K562 (cell line): ENCODE results near the gene SDR39U1. TPM values are rescaled to one million over a fixed set of nuclear protein-coding genes. Genes with fewer than 3 reads are reported as not detected.
A peak's percentile ranks its signal among the peaks of the same experiment; 100 is the strongest.

Experiments used
- ATAC-seq: fragments of 200-7000 bp; cut with Tn5 transposase; 3 replicates; pipeline ENCODE4 v1.9.1; 2020; ENCODE audit warnings: moderate library complexity
- BruUV-seq: library from RNA; stranded (reverse); fragments of 400-500 nt; replicated peaks from 2 replicates; lab custom pipeline; 2021; lab: Mats Ljungman, UMichigan
- CTCF ChIA-PET: fragments of 300-600 bp; formaldehyde crosslinking; extraction: SDS; loops from one replicate; lab custom pipeline; 2021; ENCODE audit warnings: low intra/inter-chr PET ratio; lab: Yijun Ruan, JAX
- POLR2A ChIA-PET: fragments of 300-600, 350-650 bp; sonication (Branson Sonifier 250); formaldehyde crosslinking; extraction: SDS; loops from one replicate; lab custom pipeline; 2021; ENCODE audit warnings: antibody characterized with exemption, inconsistent platforms; lab: Yijun Ruan, JAX
- DNase-seq, 4 experiments: peaks; one replicate each; pipeline versions ENCODE4 v3.0.0 to v3.0.0-alpha.2; 2011 to 2018; ENCODE audit warnings: low spot score in 3 of 4, mixed read lengths in 3 of 4; ENCODE audit errors: extremely low read depth in 1 of 4
- FAIRE-seq: peaks from 2 replicates; lab custom pipeline; 2011; peaks lifted over from hg19 to GRCh38; lab: Jason Lieb, UNC
- H2AFZ ChIP-seq: 2 replicates; pipeline ENCODE4 v1.6.0; 2011; ENCODE audit warnings: low read depth, low read length, control low read depth, inconsistent platforms
- H3K27ac ChIP-seq: fragments of 200-600 bp; 3 replicates; pipeline ENCODE4 v1.8.0; 2011; ENCODE audit warnings: low read depth, mild to moderate bottlenecking, control low read depth, inconsistent platforms, low read length, moderate library complexity, mixed read lengths; ENCODE audit errors: extremely low read depth
- H3K27me3 ChIP-seq, 2 experiments: fragments of 300-600 bp in 1 of 2; 2 replicates in 1 of 2; 3 replicates in 1 of 2; pipeline versions ENCODE4 v1.6.0 to v1.8.0; 2011; ENCODE audit warnings: inconsistent platforms in 2 of 2, low read length in 2 of 2, mild to moderate bottlenecking in 1 of 2, mixed read lengths in 1 of 2, moderate library complexity in 1 of 2; ENCODE audit not compliant: control insufficient read depth in 2 of 2, insufficient read depth in 2 of 2
- H3K36me3 ChIP-seq: fragments of 300-600 bp; 3 replicates; pipeline ENCODE4 v1.8.0; 2011; ENCODE audit warnings: mild to moderate bottlenecking, low read length, inconsistent platforms; ENCODE audit not compliant: control insufficient read depth, insufficient read depth
- H3K4me1 ChIP-seq, 2 experiments: fragments of 200-600 bp in 1 of 2; replicated peaks in 1 of 2; 2 replicates in 1 of 2; 3 replicates in 1 of 2; pipeline versions ENCODE4 v1.5.1 to v1.8.0; 2011; ENCODE audit warnings: inconsistent platforms in 2 of 2, low read length in 2 of 2, mild to moderate bottlenecking in 1 of 2, mixed read lengths in 1 of 2, moderate library complexity in 1 of 2; ENCODE audit not compliant: control insufficient read depth in 2 of 2, insufficient read depth in 2 of 2
- H3K4me2 ChIP-seq: 2 replicates; pipeline ENCODE4 v1.6.1; 2011; ENCODE audit warnings: low read length, control low read depth, inconsistent platforms, mixed read lengths; ENCODE audit not compliant: insufficient read depth
- H3K4me3 ChIP-seq: fragments of 200-600 bp; sonication (generic), shearing (Covaris generic); 2 replicates; pipeline ENCODE4 v1.5.1; 2016; ENCODE audit warnings: control low read depth, inconsistent platforms
- H3K79me2 ChIP-seq: fragments of 200-600 bp; 3 replicates; pipeline ENCODE4 v1.8.0; 2011; ENCODE audit warnings: low read length, inconsistent platforms; ENCODE audit not compliant: control insufficient read depth, insufficient read depth
- H3K9ac ChIP-seq, 2 experiments: 2 replicates each; pipeline versions ENCODE4 v1.6.0 to v1.6.1; 2011; ENCODE audit warnings: low read depth in 2 of 2, low read length in 2 of 2, control low read depth in 1 of 2, inconsistent platforms in 1 of 2, mild to moderate bottlenecking in 1 of 2, mixed read lengths in 1 of 2; ENCODE audit not compliant: insufficient read depth in 1 of 2
- H3K9me1 ChIP-seq: one replicate; pipeline ENCODE4 v1.6.0; 2011; ENCODE audit warnings: inconsistent platforms, mild to moderate bottlenecking, low read length, moderate library complexity; ENCODE audit not compliant: control insufficient read depth, insufficient read depth
- H3K9me3 ChIP-seq: replicated peaks from 2 replicates; pipeline ENCODE4 v1.5.1; 2011; ENCODE audit warnings: low read depth, low read length, inconsistent platforms; ENCODE audit not compliant: control insufficient read depth, insufficient read depth
- H4K20me1 ChIP-seq: replicated peaks from 2 replicates; pipeline ENCODE4 v1.6.1; 2011; ENCODE audit warnings: low read length, inconsistent platforms, mixed read lengths; ENCODE audit not compliant: control insufficient read depth, insufficient read depth
- C11orf30 ChIP-seq: fragments of 450-650 bp; IDR thresholded peaks from 2 replicates; pipeline ENCODE4 v1.6.1; 2016; ENCODE audit warnings: low read depth, mild to moderate bottlenecking
- HDGF ChIP-seq: fragments of 450-650 bp; IDR thresholded peaks from 2 replicates; pipeline ENCODE4 v1.6.1; 2016
- IRF2 ChIP-seq: sonication (generic); formaldehyde crosslinking; IDR thresholded peaks from 2 replicates; pipeline ENCODE4 v1.8.1; 2022; ENCODE audit warnings: mild to moderate bottlenecking, missing genetic modification reagents
- MAFG ChIP-seq: fragments of 450-650 bp; conservative IDR thresholded peaks from 2 replicates; pipeline ENCODE4 v1.6.1; 2016; ENCODE audit warnings: missing genetic modification characterization, missing compliant biosample characterization
- MAFK ChIP-seq: IDR thresholded peaks from 2 replicates; pipeline ENCODE4 v1.6.1; 2011; ENCODE audit warnings: low read length, improper control_type of control experiment
- MLX ChIP-seq, 2 experiments: fragments of 450-650 bp in 1 of 2; sonication (generic) in 1 of 2; formaldehyde crosslinking; conservative IDR thresholded peaks; 2 replicates each; pipeline versions ENCODE4 v1.4.0 to v1.8.1; 2020 to 2022; ENCODE audit warnings: mild to moderate bottlenecking in 1 of 2, missing genetic modification reagents in 1 of 2
- MTA1 ChIP-seq: fragments of 450-650 bp; IDR thresholded peaks from 2 replicates; pipeline ENCODE4 v1.6.1; 2017; ENCODE audit warnings: borderline replicate concordance
- NFXL1 ChIP-seq: fragments of 450-650 bp; formaldehyde crosslinking; IDR thresholded peaks from 2 replicates; pipeline ENCODE4 v1.4.0; 2021; ENCODE audit warnings: mild to moderate bottlenecking
- RFX1 ChIP-seq: fragments of 450-650 bp; IDR thresholded peaks from 2 replicates; pipeline ENCODE4 v1.6.1; 2016; ENCODE audit warnings: mild to moderate bottlenecking, moderate library complexity
- SRSF1 ChIP-seq: fragments of 200-400 bp; formaldehyde crosslinking; IDR thresholded peaks from 2 replicates; pipeline ENCODE4 v1.6.1; 2017; ENCODE audit warnings: mild to moderate bottlenecking, low read depth, low read length, moderate library complexity
- ZBTB26 ChIP-seq: fragments of 450-650 bp; formaldehyde crosslinking; IDR thresholded peaks from 2 replicates; pipeline ENCODE4 v1.4.0; 2022; ENCODE audit warnings: missing genetic modification characterization
- ZNF316 ChIP-seq: fragments of 450-650 bp; IDR thresholded peaks from 2 replicates; pipeline ENCODE4 v1.6.1; 2016
- ZNF41 ChIP-seq: fragments of 250-450 bp; sonication (Bioruptor Pico); conservative IDR thresholded peaks from 2 replicates; pipeline ENCODE4 v1.4.0; 2020; ENCODE audit warnings: mild to moderate bottlenecking
- ZNF589 ChIP-seq: fragments of 200-800 bp; sonication (Bioruptor generic); IDR thresholded peaks from 2 replicates; pipeline ENCODE4 v1.6.1; 2016; ENCODE audit warnings: low read depth, missing genetic modification characterization, missing compliant biosample characterization
- WGBS: fragments of 100-300 bp; shearing (Covaris generic); methylation state at CpG from one replicate; pipeline ENCODE4 v1.1.6; 2016; ENCODE audit warnings: low coverage, mixed read lengths; ENCODE audit not compliant: insufficient coverage; ENCODE audit errors: missing lambda C conversion rate; 5-methylcytosine and 5-hydroxymethylcytosine counted together
- in situ Hi-C: fragments of 300-500 bp; cut with MboI; formaldehyde crosslinking; loops from 4 replicates; pipeline ENCODE4 v1.15.0; 2018; ENCODE audit warnings: inconsistent platforms, mixed read lengths
- intact Hi-C: fragments of 100-400 bp; cut with micrococcal nuclease; formaldehyde crosslinking; loops from 2 replicates; pipeline ENCODE4 v1.14.2; 2022
- polyA plus RNA-seq, 8 experiments: library from polyadenylated mRNA; depleted of rRNA in 4 of 8; stranded (reverse) in 5 of 8; unstranded in 3 of 8; fragments of >200 nt; fragmentation: Nextera tagmentation in 2 of 8; fragmentation: Illumina TruSeq in 1 of 8; extraction: Ambion mirVana in 2 of 8; extraction: Trizol in 1 of 8; gene quantifications; 2 replicates each; pipeline versions ENCODE4 v1.2.1 to v1.2.3, GENCODE V29; 2011 to 2014; ENCODE audit warnings: inconsistent platforms in 1 of 8, missing spikeins in 1 of 8
- total RNA-seq, 7 experiments: library from RNA; depleted of rRNA in 6 of 7; stranded (reverse); fragments of >200 nt in 6 of 7; fragmentation: Illumina TruSeq in 2 of 7; extraction: Trizol in 2 of 7; gene quantifications; 2 replicates each; pipeline versions ENCODE4 v1.2.1 to v1.2.3, GENCODE V29; 2011 to 2021; ENCODE audit warnings: low replicate concordance in 1 of 7

Gene SDR39U1
- total and polyA plus RNA-seq, 9 of the 15 experiments (the other 6 are each of a cell fraction or from before 2014, with no cell fraction given): 10.4 to 56.1 (median 19.8) TPM

- TF ChIP-seq MLX (CRISPR knock-in tag; conservative IDR thresholded peaks at IDR 0.05): no peak
- TF ChIP-seq ZNF589 (CRISPR knock-in tag): no peak
- no peak for TF ChIP-seq MTA1
- TF ChIP-seq RFX1: no peak
- TF ChIP-seq SRSF1: no peak
These were observed 40.5 kb downstream of the SDR39U1 start (continued) for GRCh38 chr14:24401810-24402702.

GRCh38 chr14:24399999-24400718 is 42.4 kb downstream of the SDR39U1 start:
- no TSS peak for BruUV-seq
- Histone ChIP-seq H2AFZ (no peak overlapping the region), H3K27ac (no peak overlapping the region), H3K4me3 (no peak overlapping the region), H3K9me3 (no peaks in the 10 kb centered on the region), H3K36me3 (no peaks in the 10 kb centered on the region; the same call in 2 of the 3 replicates), H3K79me2 (no peaks in the 10 kb centered on the region), H3K4me2 (no peak overlapping the region), H3K4me1 (peaks cover 0 to 8% of the 10 kb centered on the region in 2 experiments; a peak in 4 of 5 replicates)
- 25% methylated on average over 2 of the region's 4 CpGs for WGBS
- ATAC-seq: no peak
- intact Hi-C loops: no loop called here
- in situ Hi-C loops: no loop called here
- ChIA-PET POLR2A (interaction anchor here (0.5 to 1.2 kb wide), 3 partner anchors 12 to 225 kb away, joined by 3 to 4 read pairs (median 3); no protein-coding TSS in a partner anchor), CTCF (no interaction called here)
- FAIRE-seq: no peak
- TF ChIP-seq MAFK: peak; percentile 30; the same call in 1 of the 2 replicates
- no peak for TF ChIP-seq IRF2 (CRISPR knock-in tag)
- TF ChIP-seq HDGF: no peak
- TF ChIP-seq NFXL1 (CRISPR knock-in tag): no peak
- TF ChIP-seq MAFG (tag): peak; percentile 45; the same call in 1 of the 2 replicates
- no peak for TF ChIP-seq MLX (CRISPR knock-in tag; conservative IDR thresholded peaks at IDR 0.05)
- peak; percentile 70 for TF ChIP-seq C11orf30
- TF ChIP-seq ZBTB26 (CRISPR knock-in tag): no peak
- TF ChIP-seq ZNF41 (CRISPR knock-in tag): no peak
- peak; percentile 79 for TF ChIP-seq ZNF316
- TF ChIP-seq, all 486 proteins: peak for 4
- Histone ChIP-seq H3K27me3 (no peaks in the 10 kb centered on the region), H3K9me1 (no peaks in the 10 kb centered on the region), H4K20me1 (no peaks in the 10 kb centered on the region), H3K9ac (no peak overlapping the region)
- no peak for DNase-seq
